HepG2 (cell line): ENCODE data around the gene NOTUM. TPM values are rescaled to one million over a fixed set of nuclear protein-coding genes. Genes with fewer than 3 reads are reported as not detected.
A peak's percentile ranks its signal among the peaks of the same experiment; 100 is the strongest.

Experiments
- ATAC-seq: fragments of 200-7000 bp; cut with Tn5 transposase; 3 replicates; pipeline ENCODE4 v1.9.1; 2020; ENCODE audit warnings: mild to moderate bottlenecking, moderate library complexity
- BruUV-seq: library from RNA; stranded (reverse); fragments of 400-500 nt; replicated peaks from 2 replicates; lab custom pipeline; 2021; lab: Mats Ljungman, UMichigan
- CTCF ChIA-PET: fragments of 300-600 bp; formaldehyde crosslinking; extraction: SDS; loops from one replicate; lab custom pipeline; 2021; ENCODE audit warnings: low total read pairs, inconsistent platforms, low intra/inter-chr PET ratio; lab: Yijun Ruan, JAX
- POLR2A ChIA-PET: fragments of 350-600 bp; sonication (Branson Sonifier 250); formaldehyde crosslinking; loops from one replicate; lab custom pipeline; 2020; ENCODE audit warnings: antibody characterized with exemption, inconsistent platforms; lab: Yijun Ruan, JAX
- DNase-seq: peaks from one replicate; pipeline ENCODE4 v3.0.0-alpha.2; 2015; ENCODE audit warnings: low spot score
- FAIRE-seq: peaks from 3 replicates; lab custom pipeline; 2011; peaks lifted over from hg19 to GRCh38; lab: Jason Lieb, UNC
- H2AFZ ChIP-seq: one replicate; pipeline ENCODE4 v1.6.1; 2011; ENCODE audit warnings: low read length, inconsistent platforms
- H3K27ac ChIP-seq: fragments of 300-600 bp; 3 replicates; pipeline ENCODE4 v1.8.0; 2011; ENCODE audit warnings: mixed run types, mild to moderate bottlenecking, mixed read lengths, low read length, inconsistent platforms; ENCODE audit not compliant: insufficient read depth; ENCODE audit errors: extremely low read length
- H3K27me3 ChIP-seq, 2 experiments: fragments of 200-600 bp in 1 of 2; 2 replicates in 1 of 2; 3 replicates in 1 of 2; pipeline versions ENCODE4 v1.6.0 to v1.8.0; 2011; ENCODE audit warnings: low read length in 2 of 2, mild to moderate bottlenecking in 2 of 2, moderate library complexity in 2 of 2, inconsistent platforms in 1 of 2; ENCODE audit not compliant: insufficient read depth in 2 of 2, control insufficient read depth in 1 of 2
- H3K36me3 ChIP-seq, 2 experiments: fragments of 200-600 bp in 1 of 2; replicated peaks in 1 of 2; 2 replicates in 1 of 2; 3 replicates in 1 of 2; pipeline versions ENCODE4 v1.5.1 to v1.8.0; 2011; ENCODE audit warnings: low read length in 2 of 2, inconsistent platforms in 1 of 2; ENCODE audit not compliant: insufficient read depth in 2 of 2, control insufficient read depth in 1 of 2
- H3K4me1 ChIP-seq: 2 replicates; pipeline ENCODE4 v1.5.1; 2012; ENCODE audit warnings: low read length, inconsistent platforms; ENCODE audit not compliant: insufficient read depth
- H3K4me2 ChIP-seq: 2 replicates; pipeline ENCODE4 v1.6.0; 2011; ENCODE audit warnings: low read depth, low read length, inconsistent platforms
- H3K4me3 ChIP-seq, 3 experiments: fragments of 200-600 bp in 1 of 3; sonication (generic), shearing (Covaris generic) in 1 of 3; replicated peaks in 1 of 3; 2 replicates each; pipeline ENCODE4 v1.5.1; 2011 to 2016; ENCODE audit warnings: low read length in 3 of 3, inconsistent platforms in 2 of 3, low read depth in 2 of 3, mild to moderate bottlenecking in 2 of 3, control low read depth in 1 of 3, mixed read lengths in 1 of 3; ENCODE audit not compliant: insufficient read depth in 1 of 3
- H3K79me2 ChIP-seq: one replicate; pipeline ENCODE4 v1.6.1; 2011; ENCODE audit warnings: low read length, inconsistent platforms; ENCODE audit not compliant: insufficient read depth
- H3K9ac ChIP-seq: 2 replicates; pipeline ENCODE4 v1.6.0; 2011; ENCODE audit warnings: mild to moderate bottlenecking, low read depth, low read length, inconsistent platforms; ENCODE audit not compliant: insufficient read depth
- H3K9me3 ChIP-seq: 2 replicates; pipeline ENCODE4 v1.5.1; 2012; ENCODE audit warnings: mild to moderate bottlenecking, low read length
- H4K20me1 ChIP-seq: 2 replicates; pipeline ENCODE4 v1.6.0; 2011; ENCODE audit warnings: inconsistent platforms, mild to moderate bottlenecking, low read length, moderate library complexity; ENCODE audit not compliant: insufficient read depth
- ATF1 ChIP-seq: IDR thresholded peaks from 2 replicates; pipeline ENCODE4 v1.6.1; 2016; ENCODE audit warnings: mild to moderate bottlenecking, control low read depth
- ATRX ChIP-seq: sonication (generic); formaldehyde crosslinking; IDR thresholded peaks from 2 replicates; pipeline ENCODE4 v1.4.0; 2020; ENCODE audit warnings: missing genetic modification reagents, borderline replicate concordance
- KLF12 ChIP-seq: sonication (generic); formaldehyde crosslinking; IDR thresholded peaks from 2 replicates; pipeline ENCODE4 v1.4.0; 2020; ENCODE audit warnings: missing genetic modification reagents, borderline replicate concordance
- KLF15 ChIP-seq: sonication (generic); formaldehyde crosslinking; IDR thresholded peaks from 2 replicates; pipeline ENCODE4 v1.8.1; 2023; ENCODE audit warnings: borderline replicate concordance, mild to moderate bottlenecking, inconsistent platforms, missing genetic modification reagents, mixed read lengths
- MTA1 ChIP-seq: sonication (generic); formaldehyde crosslinking; IDR thresholded peaks from 2 replicates; pipeline ENCODE4 v1.4.0; 2020; ENCODE audit warnings: missing genetic modification reagents, mild to moderate bottlenecking, borderline replicate concordance
- NFRKB ChIP-seq: fragments of 450-650 bp; IDR thresholded peaks from 2 replicates; pipeline ENCODE4 v1.6.1; 2017
- PLRG1 ChIP-seq: fragments of 450-650 bp; conservative IDR thresholded peaks from 2 replicates; pipeline ENCODE4 v1.6.1; 2016
- SOX5 ChIP-seq: IDR thresholded peaks from 2 replicates; pipeline ENCODE4 v1.6.1; 2016; ENCODE audit warnings: borderline replicate concordance
- SRY ChIP-seq: sonication (generic); formaldehyde crosslinking; IDR thresholded peaks from 2 replicates; pipeline ENCODE4 v1.8.0; 2022; ENCODE audit warnings: mild to moderate bottlenecking, missing genetic modification reagents
- THAP11 ChIP-seq: IDR thresholded peaks from 2 replicates; pipeline ENCODE4 v1.6.1; 2016; ENCODE audit warnings: missing biosample characterization, missing genetic modification reagents
- ZBTB3 ChIP-seq: sonication (generic); formaldehyde crosslinking; IDR thresholded peaks from 2 replicates; pipeline ENCODE4 v1.4.0; 2020; ENCODE audit warnings: low read depth, mild to moderate bottlenecking, moderate library complexity, missing genetic modification reagents, borderline replicate concordance
- ZFP36L1 ChIP-seq: sonication (generic); formaldehyde crosslinking; IDR thresholded peaks from 2 replicates; pipeline ENCODE4 v1.8.0; 2022; ENCODE audit warnings: mild to moderate bottlenecking, missing genetic modification reagents, moderate library complexity
- ZFP37 ChIP-seq: sonication (generic); formaldehyde crosslinking; IDR thresholded peaks from 2 replicates; pipeline ENCODE4 v1.4.0; 2020; ENCODE audit warnings: missing genetic modification reagents, borderline replicate concordance
- ZNF138 ChIP-seq: sonication (generic); formaldehyde crosslinking; IDR thresholded peaks from 2 replicates; pipeline ENCODE4 v1.5.0; 2020; ENCODE audit warnings: mild to moderate bottlenecking, low read depth, missing genetic modification reagents
- ZNF354B ChIP-seq: sonication (generic); formaldehyde crosslinking; IDR thresholded peaks from 2 replicates; pipeline ENCODE4 v1.8.0; 2022; ENCODE audit warnings: mild to moderate bottlenecking, missing genetic modification reagents
- ZNF431 ChIP-seq: sonication (generic); formaldehyde crosslinking; IDR thresholded peaks from 2 replicates; pipeline ENCODE4 v1.9.0; 2022; ENCODE audit warnings: missing genetic modification reagents, low read depth, mild to moderate bottlenecking, borderline replicate concordance
- ZNF558 ChIP-seq: sonication (generic); formaldehyde crosslinking; IDR thresholded peaks from 2 replicates; pipeline ENCODE4 v1.9.0; 2022; ENCODE audit warnings: mild to moderate bottlenecking, missing genetic modification reagents, borderline replicate concordance
- ZNF883 ChIP-seq: sonication (generic); formaldehyde crosslinking; IDR thresholded peaks from 2 replicates; pipeline ENCODE4 v1.5.1; 2020; ENCODE audit warnings: mild to moderate bottlenecking, missing genetic modification reagents; ENCODE audit errors: not compliant biosample characterization
- WGBS: methylation state at CpG from one replicate; pipeline ENCODE4 v1.1.6; 2017; ENCODE audit warnings: low lambda C conversion rate; 5-methylcytosine and 5-hydroxymethylcytosine counted together
- in situ Hi-C: cut with HindIII; loops from 2 replicates; pipeline ENCODE4 v1.10.0; 2017; ENCODE audit warnings: low pct_unique_long_range_greater_than_20kb; ENCODE audit not compliant: extremely low pct_ligation_motif_present
- intact Hi-C: fragments of 100-400 bp; cut with micrococcal nuclease; formaldehyde crosslinking; loops from one replicate; pipeline ENCODE4 v1.10.0; 2022; ENCODE audit not compliant: unreplicated experiment
- polyA plus RNA-seq, 8 experiments: library from polyadenylated mRNA; depleted of rRNA in 3 of 8; stranded (reverse) in 7 of 8; unstranded in 1 of 8; fragments of >200 nt; fragmentation: Illumina TruSeq in 4 of 8; extraction: Trizol in 4 of 8; gene quantifications; 2 replicates each; pipeline versions ENCODE4 v1.2.1 to v1.2.3, GENCODE V29; 2011 to 2016; ENCODE audit warnings: low read depth in 4 of 8, missing spikeins in 1 of 8, mixed read lengths in 1 of 8; ENCODE audit not compliant: insufficient read depth in 1 of 8
- total RNA-seq, 5 experiments: library from RNA; depleted of rRNA; stranded (reverse); fragments of >200 nt; fragmentation: Illumina TruSeq; extraction: Trizol; gene quantifications; 2 replicates each; pipeline ENCODE4 v1.2.3, GENCODE V29; 2016; ENCODE audit warnings: low read depth in 1 of 5
- TF ChIP-seq, protein P1 (sequence below): fragments of 450-650 bp; IDR thresholded peaks from 2 replicates; pipeline ENCODE4 v1.6.1; 2017
- TF ChIP-seq, protein P2 (sequence below): sonication (generic); formaldehyde crosslinking; IDR thresholded peaks from 2 replicates; pipeline ENCODE4 v1.5.1; 2020; ENCODE audit warnings: missing genetic modification reagents, mild to moderate bottlenecking, borderline replicate concordance

NOTUM gene
- total and polyA plus RNA-seq, 2 of the 13 experiments (the other 11 are each of a cell fraction or from before 2014, with no cell fraction given): 150 to 160 TPM

DNA sequence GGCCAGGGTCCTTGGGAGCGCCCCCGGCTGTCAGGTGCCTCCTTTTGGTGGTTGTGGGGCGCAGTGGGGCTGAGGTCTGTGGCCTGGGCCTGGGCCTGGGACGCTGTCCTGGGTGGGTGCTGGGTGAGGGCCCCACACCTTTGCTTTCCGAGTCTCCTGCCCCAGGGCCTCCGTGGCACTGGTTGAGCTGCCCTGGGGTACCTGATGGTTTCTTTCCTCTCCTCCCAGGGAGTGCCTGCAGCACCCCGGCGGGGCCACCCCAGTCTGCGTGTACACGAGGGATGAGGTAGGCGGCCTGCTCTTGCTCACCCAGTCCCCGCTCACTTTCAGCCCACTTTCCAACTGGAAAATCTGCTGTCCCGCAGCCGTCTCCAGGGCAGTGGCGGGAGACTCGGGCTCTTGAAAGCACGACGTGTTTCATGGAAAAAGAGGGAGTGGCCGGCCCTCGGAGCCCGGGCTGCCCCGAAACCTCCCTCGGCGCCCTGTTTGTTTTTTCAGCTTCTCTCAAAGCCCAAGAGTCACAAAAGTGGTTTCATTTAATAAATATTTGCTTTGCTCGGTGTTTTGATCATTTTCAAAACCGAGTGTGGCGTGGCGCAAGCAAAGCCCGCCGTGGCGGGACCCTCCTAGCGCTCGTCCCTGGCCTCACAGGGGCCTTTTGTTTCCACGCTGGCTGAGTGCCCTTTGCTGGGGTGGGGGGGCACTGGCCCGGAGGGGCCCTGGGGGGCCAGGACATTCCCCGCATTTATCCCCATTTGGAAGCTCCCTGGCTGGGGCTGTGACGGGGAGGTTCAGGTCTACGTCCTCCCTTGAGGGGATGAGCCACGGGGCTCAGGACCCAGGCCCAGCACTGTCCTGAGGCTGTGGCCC, 33.8 kb upstream of the NOTUM start:
- Histone ChIP-seq H3K79me2 (peaks cover 64% of the 10 kb centered on the region), H3K4me3 (peak overlapping the region; percentile 53 to 80 (median 55); a peak in 5 of 6 replicates), H3K4me2 (peak overlapping the region; percentile 99), H3K9me3 (no peaks in the 10 kb centered on the region), H3K36me3 (peaks cover 0 to 3% of the 10 kb centered on the region in 2 experiments; a peak in 1 of 5 replicates), H2AFZ (no peak overlapping the region), H3K27me3 (no peaks in the 10 kb centered on the region), H3K27ac (peak overlapping the region; percentile 97), H3K9ac (peak overlapping the region; percentile 96), H4K20me1 (no peaks in the 10 kb centered on the region), H3K4me1 (peaks cover 99% of the 10 kb centered on the region)
- in situ Hi-C loops: loop anchor here (5.0 kb wide), 1 partner anchor 38 kb away; no protein-coding TSS in a partner anchor
- BruUV-seq: TSS peak; percentile 76
- DNase-seq (peak; percentile 97), FAIRE-seq (peak; percentile 67), ATAC-seq (peak; percentile 12)
- under 1% methylated on average over 22 of the region's 39 CpGs for WGBS
- intact Hi-C loops: loop anchor here (2.0 kb wide), 1 partner anchor 34 kb away; the partner anchor contains the start of gene NOTUM
- CTCF ChIA-PET: interaction anchor here (1.0 to 5.6 kb wide), 3 partner anchors 16 to 35 kb away, joined by 3 to 73 read pairs (median 6); partner anchors contain the start of gene NOTUM
- POLR2A ChIA-PET: interaction anchor here (0.9 to 16.1 kb wide), 28 partner anchors 9 to 267 kb away, joined by 3 to 470 read pairs (median 5); partner anchors contain the start of genes ASPSCR1, CENPX, DCXR and LRRC45
- TF ChIP-seq ZNF883 (CRISPR knock-in tag) (no peak), ZBTB3 (CRISPR knock-in tag) (no peak), ZNF431 (no peak), NFRKB (no peak), ZNF138 (CRISPR knock-in tag) (no peak; the same call in 1 of the 2 replicates), KLF12 (CRISPR knock-in tag) (peak; percentile 63; the same call in 1 of the 2 replicates), PLRG1 (no peak), SRY (CRISPR knock-in tag) (peak; percentile 71; the same call in 1 of the 2 replicates), ZFP36L1 (CRISPR knock-in tag) (peak; percentile 49; the same call in 1 of the 2 replicates), ZNF558 (CRISPR knock-in tag) (peak; percentile 94; the same call in 1 of the 2 replicates), ATRX (no peak), KLF15 (CRISPR knock-in tag) (0 out of 2 replicates have a peak, but pooled peaks have one; percentile 68), THAP11 (CRISPR knock-in tag) (peak; percentile 54; the same call in 1 of the 2 replicates), ZFP37 (CRISPR knock-in tag) (no peak), ZNF354B (CRISPR knock-in tag) (no peak; the same call in 1 of the 2 replicates), ATF1 (no peak), SOX5 (CRISPR knock-in tag) (peak; percentile 79; the same call in 1 of the 2 replicates), MTA1 (CRISPR knock-in tag) (peak; percentile 57; the same call in 1 of the 2 replicates)
- TF ChIP-seq, protein P1, sequence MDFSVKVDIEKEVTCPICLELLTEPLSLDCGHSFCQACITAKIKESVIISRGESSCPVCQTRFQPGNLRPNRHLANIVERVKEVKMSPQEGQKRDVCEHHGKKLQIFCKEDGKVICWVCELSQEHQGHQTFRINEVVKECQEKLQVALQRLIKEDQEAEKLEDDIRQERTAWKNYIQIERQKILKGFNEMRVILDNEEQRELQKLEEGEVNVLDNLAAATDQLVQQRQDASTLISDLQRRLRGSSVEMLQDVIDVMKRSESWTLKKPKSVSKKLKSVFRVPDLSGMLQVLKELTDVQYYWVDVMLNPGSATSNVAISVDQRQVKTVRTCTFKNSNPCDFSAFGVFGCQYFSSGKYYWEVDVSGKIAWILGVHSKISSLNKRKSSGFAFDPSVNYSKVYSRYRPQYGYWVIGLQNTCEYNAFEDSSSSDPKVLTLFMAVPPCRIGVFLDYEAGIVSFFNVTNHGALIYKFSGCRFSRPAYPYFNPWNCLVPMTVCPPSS: no peak
- TF ChIP-seq, protein P2, sequence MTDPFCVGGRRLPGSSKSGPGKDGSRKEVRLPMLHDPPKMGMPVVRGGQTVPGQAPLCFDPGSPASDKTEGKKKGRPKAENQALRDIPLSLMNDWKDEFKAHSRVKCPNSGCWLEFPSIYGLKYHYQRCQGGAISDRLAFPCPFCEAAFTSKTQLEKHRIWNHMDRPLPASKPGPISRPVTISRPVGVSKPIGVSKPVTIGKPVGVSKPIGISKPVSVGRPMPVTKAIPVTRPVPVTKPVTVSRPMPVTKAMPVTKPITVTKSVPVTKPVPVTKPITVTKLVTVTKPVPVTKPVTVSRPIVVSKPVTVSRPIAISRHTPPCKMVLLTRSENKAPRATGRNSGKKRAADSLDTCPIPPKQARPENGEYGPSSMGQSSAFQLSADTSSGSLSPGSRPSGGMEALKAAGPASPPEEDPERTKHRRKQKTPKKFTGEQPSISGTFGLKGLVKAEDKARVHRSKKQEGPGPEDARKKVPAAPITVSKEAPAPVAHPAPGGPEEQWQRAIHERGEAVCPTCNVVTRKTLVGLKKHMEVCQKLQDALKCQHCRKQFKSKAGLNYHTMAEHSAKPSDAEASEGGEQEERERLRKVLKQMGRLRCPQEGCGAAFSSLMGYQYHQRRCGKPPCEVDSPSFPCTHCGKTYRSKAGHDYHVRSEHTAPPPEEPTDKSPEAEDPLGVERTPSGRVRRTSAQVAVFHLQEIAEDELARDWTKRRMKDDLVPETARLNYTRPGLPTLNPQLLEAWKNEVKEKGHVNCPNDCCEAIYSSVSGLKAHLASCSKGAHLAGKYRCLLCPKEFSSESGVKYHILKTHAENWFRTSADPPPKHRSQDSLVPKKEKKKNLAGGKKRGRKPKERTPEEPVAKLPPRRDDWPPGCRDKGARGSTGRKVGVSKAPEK (CRISPR knock-in tag): no peak
